Panc1 (cell line): Measurements from ENCODE around the gene MCM8. TPM values are rescaled to one million over a fixed set of nuclear protein-coding genes. Genes with fewer than 3 reads are reported as not detected.

Experiments used
- ATAC-seq: fragments of 200-7000 bp; cut with Tn5 transposase; 2 replicates; pipeline ENCODE4 v1.9.1; 2020; ENCODE audit warnings: mild to moderate bottlenecking, moderate library complexity
- BruUV-seq: library from RNA; stranded (reverse); fragments of 400-500 nt; replicated peaks from 2 replicates; lab custom pipeline; 2021; lab: Mats Ljungman, UMichigan
- CTCF ChIA-PET: fragments of 300-600 bp; sonication (Branson Sonifier 250); formaldehyde crosslinking; loops from one replicate; lab custom pipeline; 2022; ENCODE audit warnings: antibody characterized with exemption; lab: Charles Lee
- POLR2A ChIA-PET: fragments of 300-600 bp; sonication (Branson Sonifier 250); formaldehyde crosslinking; loops from one replicate; lab custom pipeline; 2022; ENCODE audit warnings: antibody characterized with exemption; lab: Charles Lee
- DNase-seq: peaks from one replicate; pipeline ENCODE4 v3.0.0-alpha.2; 2010; ENCODE audit warnings: low read depth, low spot score
- H3K27ac ChIP-seq: 2 replicates; pipeline ENCODE4 v1.5.1; 2011; ENCODE audit warnings: mild to moderate bottlenecking, low read length, inconsistent platforms
- H3K27me3 ChIP-seq: fragments of 200-500 bp; sonication (Bioruptor generic); 2 replicates; pipeline ENCODE4 v1.6.0; 2014; ENCODE audit warnings: low read length, inconsistent platforms; ENCODE audit not compliant: control insufficient read depth, insufficient read depth
- H3K36me3 ChIP-seq: fragments of 200-500 bp; sonication (Bioruptor generic); 2 replicates; pipeline ENCODE4 v1.5.1; 2014; ENCODE audit warnings: inconsistent platforms, mild to moderate bottlenecking, low read length, moderate library complexity; ENCODE audit not compliant: control insufficient read depth, insufficient read depth
- H3K4me1 ChIP-seq: 2 replicates; pipeline ENCODE4 v1.5.1; 2011; ENCODE audit warnings: inconsistent platforms, mild to moderate bottlenecking, low read length, moderate library complexity; ENCODE audit not compliant: control insufficient read depth, insufficient read depth
- H3K4me3 ChIP-seq, 2 experiments: 2 replicates each; pipeline ENCODE4 v1.5.1; 2011 to 2012; ENCODE audit warnings: low read depth in 2 of 2, low read length in 2 of 2, mild to moderate bottlenecking in 2 of 2, inconsistent platforms in 1 of 2, moderate library complexity in 1 of 2
- H3K9me3 ChIP-seq: fragments of 200-500 bp; sonication (Bioruptor generic); 2 replicates; pipeline ENCODE4 v1.5.1; 2014; ENCODE audit warnings: low read depth, mild to moderate bottlenecking, inconsistent platforms, low read length, moderate library complexity; ENCODE audit not compliant: control insufficient read depth, insufficient read depth
- POLR2AphosphoS5 ChIP-seq: IDR thresholded peaks from 2 replicates; pipeline ENCODE4 v1.6.1; 2012; ENCODE audit warnings: mild to moderate bottlenecking, low read depth, low read length, moderate library complexity
- SIN3A ChIP-seq: IDR thresholded peaks from 2 replicates; pipeline ENCODE4 v1.6.1; 2012; ENCODE audit warnings: low read depth, mild to moderate bottlenecking, low read length, moderate library complexity, borderline replicate concordance; ENCODE audit not compliant: insufficient read depth
- TCF7L2 ChIP-seq: IDR thresholded peaks from 2 replicates; pipeline ENCODE4 v1.6.1; 2011; ENCODE audit warnings: mild to moderate bottlenecking, low read depth, low read length, inconsistent platforms
- in situ Hi-C: cut with HindIII; loops from 2 replicates; pipeline ENCODE4 v1.10.0; 2016; ENCODE audit warnings: low sequenced_read_pairs, low pct_unique_long_range_greater_than_20kb
- intact Hi-C: fragments of 100-400 bp; cut with micrococcal nuclease; formaldehyde crosslinking; loops from one replicate; pipeline ENCODE4 v1.10.0; 2022; ENCODE audit not compliant: unreplicated experiment
- total RNA-seq: library from RNA; stranded (reverse); gene quantifications from one replicate; pipeline ENCODE4 v1.2.1, GENCODE V29; 2021; ENCODE audit not compliant: unreplicated experiment
- TF ChIP-seq, protein P1 (sequence below), 2 experiments: IDR thresholded peaks; 2 replicates each; pipeline ENCODE4 v1.6.1; 2011 to 2012; ENCODE audit warnings: low read depth in 2 of 2, control low read depth in 1 of 2, low read length in 1 of 2, mild to moderate bottlenecking in 1 of 2, moderate library complexity in 1 of 2; ENCODE audit not compliant: insufficient read depth in 1 of 2
- TF ChIP-seq, protein P2 (sequence below): fragments of 450-650 bp; IDR thresholded peaks from 2 replicates; pipeline ENCODE4 v1.5.1; 2017; ENCODE audit warnings: mild to moderate bottlenecking

MCM8 gene
- total RNA-seq, 1 experiment from 2014 or later: 28.3 TPM

DNA sequence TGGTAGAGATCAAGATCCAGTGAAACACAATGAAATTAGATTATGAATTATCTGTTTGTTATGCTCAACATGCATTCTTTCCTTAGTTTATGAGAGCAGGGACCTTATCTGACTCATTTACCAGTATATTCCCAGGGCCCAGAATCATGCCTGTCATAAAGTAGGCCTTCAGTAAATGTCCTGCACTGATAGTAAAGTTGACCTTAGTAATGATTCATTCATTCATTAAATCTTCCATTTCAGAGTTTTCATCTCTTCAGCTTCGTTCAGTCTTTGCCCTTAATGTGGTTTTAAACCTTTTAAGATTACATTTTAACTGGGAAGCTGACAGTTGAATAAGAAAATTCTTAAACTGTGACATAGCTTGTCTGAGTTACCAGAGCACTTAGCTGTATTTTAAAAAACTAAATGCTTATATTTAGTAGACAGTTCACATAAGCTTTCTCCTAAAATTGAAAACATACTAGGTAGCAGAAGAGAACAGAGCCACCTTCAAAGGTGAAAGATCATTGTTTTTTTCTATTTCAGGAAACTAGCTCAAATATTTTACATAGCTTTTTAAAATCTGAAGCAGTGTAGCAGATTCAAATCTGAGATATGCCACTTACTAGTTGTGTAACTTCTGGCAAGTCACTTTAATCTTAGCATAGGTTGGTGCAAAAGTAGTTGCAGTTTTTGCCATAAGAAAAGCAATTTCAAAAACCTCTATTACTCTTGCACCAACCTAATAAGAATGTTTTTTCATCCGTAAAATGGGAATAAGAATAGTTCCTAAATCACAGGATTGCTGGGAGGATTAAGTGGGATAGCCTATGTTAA lies 41.4 kb downstream of the MCM8 start:
- ATAC-seq (no peak), DNase-seq (no peak)
- Histone ChIP-seq H3K36me3 (peaks cover 43% of the 10 kb centered on the region), H3K27ac (no peak overlapping the region), H3K4me1 (no peaks in the 10 kb centered on the region), H3K4me3 (no peak overlapping the region), H3K27me3 (no peaks in the 10 kb centered on the region), H3K9me3 (no peaks in the 10 kb centered on the region)
- intact Hi-C loops: no loop called here
- no TSS peak for BruUV-seq
- in situ Hi-C loops: no loop called here
- ChIA-PET POLR2A (no interaction called here), CTCF (no interaction called here)
- TF ChIP-seq TCF7L2 (no peak), SIN3A (no peak), POLR2AphosphoS5 (no peak)
- TF ChIP-seq, protein P1, sequence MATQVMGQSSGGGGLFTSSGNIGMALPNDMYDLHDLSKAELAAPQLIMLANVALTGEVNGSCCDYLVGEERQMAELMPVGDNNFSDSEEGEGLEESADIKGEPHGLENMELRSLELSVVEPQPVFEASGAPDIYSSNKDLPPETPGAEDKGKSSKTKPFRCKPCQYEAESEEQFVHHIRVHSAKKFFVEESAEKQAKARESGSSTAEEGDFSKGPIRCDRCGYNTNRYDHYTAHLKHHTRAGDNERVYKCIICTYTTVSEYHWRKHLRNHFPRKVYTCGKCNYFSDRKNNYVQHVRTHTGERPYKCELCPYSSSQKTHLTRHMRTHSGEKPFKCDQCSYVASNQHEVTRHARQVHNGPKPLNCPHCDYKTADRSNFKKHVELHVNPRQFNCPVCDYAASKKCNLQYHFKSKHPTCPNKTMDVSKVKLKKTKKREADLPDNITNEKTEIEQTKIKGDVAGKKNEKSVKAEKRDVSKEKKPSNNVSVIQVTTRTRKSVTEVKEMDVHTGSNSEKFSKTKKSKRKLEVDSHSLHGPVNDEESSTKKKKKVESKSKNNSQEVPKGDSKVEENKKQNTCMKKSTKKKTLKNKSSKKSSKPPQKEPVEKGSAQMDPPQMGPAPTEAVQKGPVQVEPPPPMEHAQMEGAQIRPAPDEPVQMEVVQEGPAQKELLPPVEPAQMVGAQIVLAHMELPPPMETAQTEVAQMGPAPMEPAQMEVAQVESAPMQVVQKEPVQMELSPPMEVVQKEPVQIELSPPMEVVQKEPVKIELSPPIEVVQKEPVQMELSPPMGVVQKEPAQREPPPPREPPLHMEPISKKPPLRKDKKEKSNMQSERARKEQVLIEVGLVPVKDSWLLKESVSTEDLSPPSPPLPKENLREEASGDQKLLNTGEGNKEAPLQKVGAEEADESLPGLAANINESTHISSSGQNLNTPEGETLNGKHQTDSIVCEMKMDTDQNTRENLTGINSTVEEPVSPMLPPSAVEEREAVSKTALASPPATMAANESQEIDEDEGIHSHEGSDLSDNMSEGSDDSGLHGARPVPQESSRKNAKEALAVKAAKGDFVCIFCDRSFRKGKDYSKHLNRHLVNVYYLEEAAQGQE (IDR thresholded peaks at IDR 0.05; ENCODE audit: insufficient read depth in 1 of 2, low read depth in 2 of 2, low read length in 1 of 2): no peak
- TF ChIP-seq, protein P2, sequence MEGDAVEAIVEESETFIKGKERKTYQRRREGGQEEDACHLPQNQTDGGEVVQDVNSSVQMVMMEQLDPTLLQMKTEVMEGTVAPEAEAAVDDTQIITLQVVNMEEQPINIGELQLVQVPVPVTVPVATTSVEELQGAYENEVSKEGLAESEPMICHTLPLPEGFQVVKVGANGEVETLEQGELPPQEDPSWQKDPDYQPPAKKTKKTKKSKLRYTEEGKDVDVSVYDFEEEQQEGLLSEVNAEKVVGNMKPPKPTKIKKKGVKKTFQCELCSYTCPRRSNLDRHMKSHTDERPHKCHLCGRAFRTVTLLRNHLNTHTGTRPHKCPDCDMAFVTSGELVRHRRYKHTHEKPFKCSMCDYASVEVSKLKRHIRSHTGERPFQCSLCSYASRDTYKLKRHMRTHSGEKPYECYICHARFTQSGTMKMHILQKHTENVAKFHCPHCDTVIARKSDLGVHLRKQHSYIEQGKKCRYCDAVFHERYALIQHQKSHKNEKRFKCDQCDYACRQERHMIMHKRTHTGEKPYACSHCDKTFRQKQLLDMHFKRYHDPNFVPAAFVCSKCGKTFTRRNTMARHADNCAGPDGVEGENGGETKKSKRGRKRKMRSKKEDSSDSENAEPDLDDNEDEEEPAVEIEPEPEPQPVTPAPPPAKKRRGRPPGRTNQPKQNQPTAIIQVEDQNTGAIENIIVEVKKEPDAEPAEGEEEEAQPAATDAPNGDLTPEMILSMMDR: no peak

DNA sequence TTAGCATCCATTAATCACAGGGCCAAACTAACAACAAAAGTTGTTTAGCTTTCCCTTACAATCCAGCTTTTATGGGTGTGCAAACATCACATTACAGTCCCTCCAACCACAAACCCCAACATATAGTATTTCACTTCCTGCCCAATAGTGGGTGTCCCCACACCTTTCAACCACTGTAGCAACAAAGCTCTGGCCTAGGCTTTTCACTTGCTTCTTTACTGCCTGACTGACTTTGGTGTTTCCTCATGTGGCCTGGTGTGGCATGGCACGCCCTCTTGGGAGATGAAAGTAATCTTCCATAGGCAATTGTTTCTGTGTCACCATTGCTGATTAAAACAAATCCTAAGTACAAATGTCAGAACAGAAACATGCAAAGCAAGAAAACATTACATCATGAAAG lies 46.3 kb downstream of the MCM8 start:
- no TSS peak for BruUV-seq
- intact Hi-C loops: no loop called here
- no peak for DNase-seq
- Histone ChIP-seq H3K27ac (no peak overlapping the region), H3K9me3 (no peaks in the 10 kb centered on the region), H3K4me1 (no peaks in the 10 kb centered on the region), H3K4me3 (no peak overlapping the region), H3K27me3 (no peaks in the 10 kb centered on the region), H3K36me3 (peaks cover 26% of the 10 kb centered on the region)
- no peak for ATAC-seq
- ChIA-PET CTCF (interaction anchor here (0.7 kb wide), 1 partner anchor 42 kb away, joined by 16 read pairs; no protein-coding TSS in a partner anchor), POLR2A (no interaction called here)
- in situ Hi-C loops: no loop called here
- TF ChIP-seq POLR2AphosphoS5 (no peak), TCF7L2 (no peak), SIN3A (no peak)
- TF ChIP-seq, protein P2: no peak
- TF ChIP-seq, protein P1 (IDR thresholded peaks at IDR 0.05; ENCODE audit: insufficient read depth in 1 of 2, low read depth in 2 of 2, low read length in 1 of 2): no peak
